Measurements from ENCODE around the gene CALML4.
A peak's percentile ranks its signal among the peaks of the same experiment; 100 is the strongest.
"Not testable (repeated sequence)": the region's sequence is repeated elsewhere in the genome, so short reads cannot be mapped to it uniquely, and the experiment has no call there.

CALML4 gene

DNA sequence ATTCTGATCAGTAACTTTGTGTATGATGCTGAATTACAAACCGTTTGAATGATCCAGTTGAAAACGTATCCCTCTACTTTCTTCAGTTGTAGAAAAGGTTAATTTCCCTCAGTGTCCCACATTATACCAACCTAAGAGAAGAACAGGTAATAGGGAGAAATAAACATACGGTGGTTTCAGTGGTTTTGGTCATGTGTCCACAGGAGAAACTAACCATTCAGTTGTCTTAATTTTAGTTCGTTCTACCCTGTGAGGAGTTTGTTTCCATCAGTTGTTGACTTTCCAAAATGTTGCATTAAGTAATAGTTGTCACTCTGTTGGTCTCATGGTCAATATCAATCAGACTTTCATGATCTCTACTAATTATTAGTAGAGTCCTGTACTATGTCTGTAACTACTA is 15.1 kb downstream of the CALML4 start:
- no peak for DNase-seq (ENCODE audit: low spot score)

DNA sequence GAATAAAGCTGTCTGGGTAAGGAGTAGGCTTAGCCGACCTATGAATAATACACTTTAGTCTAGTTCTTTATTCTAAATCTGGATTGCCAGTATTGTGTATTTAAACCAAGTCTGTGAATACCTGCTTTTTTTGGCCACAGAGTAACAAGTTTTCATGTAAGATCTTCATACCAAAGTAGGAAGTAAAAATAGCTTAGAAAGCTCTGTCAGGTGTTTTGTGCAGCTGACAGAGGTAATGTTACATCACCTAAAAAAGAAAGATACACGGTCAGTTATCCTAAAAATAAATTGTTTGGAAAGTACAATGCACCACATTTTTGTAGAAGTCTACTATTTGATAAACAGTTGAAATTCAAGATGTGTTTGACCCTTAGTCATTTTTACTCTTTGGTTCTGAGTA is 16.5 kb downstream of the CALML4 start:
- no peak for DNase-seq (ENCODE audit: low spot score)

GRCh38 chr15:68187559-68187958 is 17.6 kb downstream of the CALML4 start:
- peak; percentile 79 for DNase-seq (ENCODE audit: low spot score)

- DNase-seq (ENCODE audit: low spot score), result peak; percentile 62
Measured at GRCh38 chr15:68186671-68187397, 18.3 kb downstream of the CALML4 start.

- DNase-seq (ENCODE audit: low spot score), result no peak
Measured at GRCh38 chr15:68184616-68185480, 20.3 kb downstream of the CALML4 start.

DNA sequence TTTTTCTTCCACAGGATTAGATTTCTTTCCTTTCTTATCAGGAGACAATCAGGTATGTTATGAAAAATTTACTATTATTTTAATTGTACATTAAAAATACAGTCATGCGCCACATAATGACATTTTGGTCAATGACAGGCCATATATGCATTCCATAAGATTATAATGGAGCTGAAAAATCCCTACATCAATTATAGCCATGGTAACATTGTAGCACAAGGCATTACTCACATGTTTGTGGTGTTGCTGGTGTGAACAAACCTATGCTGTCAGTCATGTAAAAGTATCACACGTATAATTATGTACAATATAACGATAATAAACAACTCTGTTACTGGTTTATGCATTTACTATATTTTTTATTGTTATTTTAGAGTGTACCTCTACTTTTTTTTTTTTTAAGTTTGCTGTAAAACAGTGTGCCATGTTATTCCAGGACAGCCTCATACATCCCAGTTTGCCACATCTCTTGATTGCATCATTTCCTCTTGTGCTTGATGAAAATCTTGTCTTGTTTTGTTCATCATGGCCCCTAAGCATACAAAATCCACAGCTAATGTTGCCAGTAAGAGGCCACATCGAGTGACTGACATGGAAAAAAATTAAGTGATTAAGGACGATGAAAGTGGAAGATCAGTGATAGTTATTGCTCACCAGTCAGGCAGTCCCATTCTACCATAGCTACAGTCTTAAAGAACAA is 21.4 kb downstream of the CALML4 start:
- DNase-seq (ENCODE audit: low spot score), result no peak

GRCh38 chr15:68177742-68178141 is 27.4 kb downstream of the CALML4 start:
- no peak for DNase-seq (ENCODE audit: low spot score)

- no peak for DNase-seq (ENCODE audit: low spot score)
Measured at GRCh38 chr15:68176601-68177000, 28.5 kb downstream of the CALML4 start.

- no peak for DNase-seq (ENCODE audit: low spot score)
Measured at GRCh38 chr15:68175526-68175925, 29.6 kb downstream of the CALML4 start.

GRCh38 chr15:68173119-68173518 is 32.0 kb downstream of the CALML4 start:
- DNase-seq (ENCODE audit: low spot score), result no peak

GRCh38 chr15:68172037-68172436 is 33.1 kb downstream of the CALML4 start:
- DNase-seq (ENCODE audit: low spot score), result not testable (repeated sequence)

- no peak for DNase-seq (ENCODE audit: low spot score)
Measured at GRCh38 chr15:68166847-68167246, 38.3 kb downstream of the CALML4 start.

DNA sequence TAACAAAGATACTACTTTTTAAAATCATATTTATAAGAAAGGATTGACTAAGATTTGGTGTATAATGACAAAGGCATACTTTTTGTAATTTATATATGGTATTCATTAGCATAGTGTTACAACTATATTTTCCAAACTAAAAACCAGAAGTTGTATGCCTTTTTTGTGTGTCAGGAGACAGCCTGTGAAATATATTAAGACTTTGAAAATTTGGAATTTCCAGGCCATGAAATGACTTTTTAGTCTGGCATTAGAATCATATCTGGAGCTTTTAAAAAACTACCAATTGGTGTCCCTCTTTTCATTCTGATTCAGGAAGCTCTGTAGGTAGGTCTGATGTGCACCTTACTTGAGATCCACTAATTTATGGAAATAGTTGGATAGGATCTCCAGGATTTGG is 41.9 kb downstream of the CALML4 start:
- no peak for DNase-seq (ENCODE audit: low spot score)

- DNase-seq (ENCODE audit: low spot score), result no peak
Measured at GRCh38 chr15:68158046-68158628, 47.0 kb downstream of the CALML4 start.

DNA sequence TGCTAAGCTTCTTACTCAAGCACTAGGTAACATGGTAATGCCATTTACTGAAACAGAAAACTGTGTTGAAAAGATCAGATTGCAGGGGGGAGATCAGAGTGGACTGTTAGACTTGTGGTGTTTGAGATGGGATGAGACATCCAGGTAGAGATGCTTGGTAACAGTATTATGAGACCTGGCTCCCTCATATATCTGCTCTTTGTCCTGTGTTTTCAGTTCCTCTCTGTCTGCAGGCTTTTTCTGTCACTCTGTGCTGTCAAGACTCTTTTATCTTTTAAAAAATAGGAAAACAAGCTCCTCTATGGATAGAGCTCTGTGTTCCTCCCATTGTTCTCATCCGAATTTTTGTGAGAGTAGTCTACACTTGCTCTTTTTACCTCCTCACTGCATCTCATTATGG is 48.1 kb downstream of the CALML4 start:
- DNase-seq (ENCODE audit: low spot score), result no peak

DNA sequence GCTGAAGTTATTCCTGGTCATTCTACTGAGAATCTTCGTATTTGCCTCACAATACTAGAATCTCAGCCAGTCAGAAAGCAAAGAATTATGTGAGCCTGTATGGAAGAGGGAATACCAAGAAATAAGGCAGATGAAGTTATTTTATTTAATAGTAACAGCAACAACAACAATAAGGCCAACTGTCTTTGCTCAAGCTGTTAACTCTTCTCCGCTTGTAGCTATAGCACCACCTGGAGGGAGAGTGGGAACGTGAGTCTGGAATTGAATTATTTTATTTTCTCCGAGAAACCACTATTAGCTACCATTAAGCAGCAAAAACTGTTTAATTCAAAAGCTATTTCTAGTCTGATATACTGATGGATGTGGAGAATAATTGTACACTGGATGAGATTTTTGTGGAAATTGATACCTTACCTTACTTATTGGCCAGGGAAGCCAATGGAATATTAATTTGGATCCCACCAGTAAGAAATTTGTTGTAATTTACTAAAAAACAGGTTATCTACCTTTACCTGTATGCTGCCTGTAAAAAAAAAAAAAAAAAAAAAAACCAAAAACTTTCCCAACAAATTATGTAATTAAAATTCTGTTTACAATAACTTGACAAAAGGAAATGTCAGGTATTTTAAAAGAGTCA is 50.1 kb downstream of the CALML4 start:
- DNase-seq (ENCODE audit: low spot score), result peak; percentile 23

GRCh38 chr15:68152342-68152741 is 52.8 kb downstream of the CALML4 start:
- no peak for DNase-seq (ENCODE audit: low spot score)

GRCh38 chr15:68151277-68151676 is 53.9 kb downstream of the CALML4 start:
- DNase-seq (ENCODE audit: low spot score), result no peak

- no peak for DNase-seq (ENCODE audit: low spot score)
Measured at GRCh38 chr15:68150187-68150586, 54.9 kb downstream of the CALML4 start.

GRCh38 chr15:68149059-68149458 is 56.1 kb downstream of the CALML4 start:
- peak; percentile 29 for DNase-seq (ENCODE audit: low spot score)

GRCh38 chr15:68148039-68148438 is 57.1 kb downstream of the CALML4 start:
- no peak for DNase-seq (ENCODE audit: low spot score)

GRCh38 chr15:68145706-68146105 is 59.4 kb downstream of the CALML4 start:
- no peak for DNase-seq (ENCODE audit: low spot score)

Data from AG08396 (cell line).